Parathyroid adenoma (tissue), 2 donors: ENCODE results near the gene TM9SF3.

Experiments used
- H2AFZ ChIP-seq: fragments of 300-600 bp; sonication (generic); one replicate; pipeline ENCODE4 v1.7.0; 2017; ENCODE audit warnings: antibody characterized with exemption, mild to moderate bottlenecking
- H3K27ac ChIP-seq: fragments of 300-600 bp; sonication (generic); one replicate; pipeline ENCODE4 v1.7.0; 2017
- H3K27me3 ChIP-seq: fragments of 300-600 bp; sonication (generic); one replicate; pipeline ENCODE4 v1.7.0; 2017; ENCODE audit warnings: low read length; ENCODE audit not compliant: control insufficient read depth, insufficient read depth
- H3K36me3 ChIP-seq: fragments of 300-600 bp; sonication (generic); one replicate; pipeline ENCODE4 v1.7.0; 2017; ENCODE audit warnings: low read length; ENCODE audit not compliant: control insufficient read depth, insufficient read depth
- H3K4me1 ChIP-seq: fragments of 300-600 bp; sonication (generic); one replicate; pipeline ENCODE4 v1.7.0; 2017; ENCODE audit warnings: control low read depth
- H3K4me2 ChIP-seq: fragments of 300-600 bp; sonication (generic); one replicate; pipeline ENCODE4 v1.7.0; 2017; ENCODE audit warnings: low read length
- H3K4me3 ChIP-seq: fragments of 300-600 bp; sonication (generic); one replicate; pipeline ENCODE4 v1.7.0; 2017; ENCODE audit warnings: low read depth, low read length
- H3K79me2 ChIP-seq: fragments of 300-600 bp; sonication (generic); one replicate; pipeline ENCODE4 v1.7.0; 2017; ENCODE audit warnings: control low read depth
- H3K9ac ChIP-seq: fragments of 300-600 bp; sonication (generic); one replicate; pipeline ENCODE4 v1.7.0; 2017; ENCODE audit warnings: mild to moderate bottlenecking
- H3K9me3 ChIP-seq: fragments of 300-600 bp; sonication (generic); one replicate; pipeline ENCODE4 v1.7.0; 2017; ENCODE audit warnings: low read length; ENCODE audit not compliant: control insufficient read depth
- CTCF ChIP-seq: fragments of 300-600 bp; sonication (generic); IDR thresholded peaks from one replicate; pipeline ENCODE4 v1.7.0; 2017; ENCODE audit warnings: antibody characterized with exemption, mild to moderate bottlenecking
- donor health status: primary hyperparathyroidism.

TM9SF3 gene

GRCh38 chr10:96482815-96483588, 103.8 kb downstream of the TM9SF3 start:
- H3K27ac ChIP-seq, result no peak overlapping the region
- no peaks in the 10 kb centered on the region for H3K79me2 ChIP-seq
- H3K27me3 ChIP-seq, result no peaks in the 10 kb centered on the region

GRCh38 chr10:96478355-96478754, 108.5 kb downstream of the TM9SF3 start:
- Histone ChIP-seq H3K9me3 (no peaks in the 10 kb centered on the region), H3K27me3 (no peaks in the 10 kb centered on the region), H3K36me3 (no peaks in the 10 kb centered on the region), H3K4me1 (no peaks in the 10 kb centered on the region), H3K79me2 (no peaks in the 10 kb centered on the region), H3K4me3 (no peak overlapping the region), H3K4me2 (no peak overlapping the region), H2AFZ (no peak overlapping the region), H3K27ac (no peak overlapping the region), H3K9ac (no peak overlapping the region)
- TF ChIP-seq CTCF, result no peak

More at GRCh38 chr10:96482815-96483588, 103.8 kb downstream of the TM9SF3 start:
- Histone ChIP-seq H3K4me1 (no peaks in the 10 kb centered on the region), H2AFZ (no peak overlapping the region), H3K36me3 (no peaks in the 10 kb centered on the region), H3K9ac (no peak overlapping the region), H3K9me3 (no peaks in the 10 kb centered on the region), H3K4me2 (no peak overlapping the region), H3K4me3 (no peak overlapping the region)
- no peak for TF ChIP-seq CTCF

- Histone ChIP-seq H3K4me2 (no peak overlapping the region), H3K36me3 (no peaks in the 10 kb centered on the region), H3K9me3 (no peaks in the 10 kb centered on the region), H2AFZ (no peak overlapping the region), H3K9ac (no peak overlapping the region), H3K4me1 (peaks cover 2% of the 10 kb centered on the region), H3K4me3 (no peak overlapping the region), H3K79me2 (no peaks in the 10 kb centered on the region), H3K27me3 (no peaks in the 10 kb centered on the region), H3K27ac (no peak overlapping the region)
- no peak for TF ChIP-seq CTCF
These were observed 112.9 kb downstream of the TM9SF3 start for GRCh38 chr10:96473866-96474265.

- TF ChIP-seq CTCF, result peak; percentile 27
- no peak overlapping the region for H3K4me2 ChIP-seq
- H3K79me2 ChIP-seq, result no peaks in the 10 kb centered on the region
- no peak overlapping the region for H3K9ac ChIP-seq
- H3K27me3 ChIP-seq, result no peaks in the 10 kb centered on the region
- H3K36me3 ChIP-seq, result no peaks in the 10 kb centered on the region
- no peak overlapping the region for H3K27ac ChIP-seq
- H2AFZ ChIP-seq, result no peak overlapping the region
- peaks cover 2% of the 10 kb centered on the region for H3K4me1 ChIP-seq
- H3K9me3 ChIP-seq, result no peaks in the 10 kb centered on the region
- H3K4me3 ChIP-seq, result no peak overlapping the region
These were observed 116.6 kb downstream of the TM9SF3 start for GRCh38 chr10:96470116-96470743.
